Pancreas (tissue), 10 donors: ENCODE results near the gene KLC1. TPM values are rescaled to one million over a fixed set of nuclear protein-coding genes. Genes with fewer than 3 reads are reported as not detected.
A peak's percentile ranks its signal among the peaks of the same experiment; 100 is the strongest.

Experiments
- ATAC-seq, 4 donors: fragments of 200-7000 bp; cut with Tn5 transposase; one replicate each; pipeline versions ENCODE4 v1.8.0 to v1.9.1; 2020; ENCODE audit warnings: mild to moderate bottlenecking in 4 of 4, moderate library complexity in 4 of 4
- DNase-seq, 6 donors: peaks; one replicate each; pipeline ENCODE4 v3.0.0-alpha.2; 2020
- FAIRE-seq: peaks from 2 replicates; lab custom pipeline; 2012; peaks lifted over from hg19 to GRCh38; lab: Jason Lieb, UNC
- H3K27ac ChIP-seq, 4 donors: fragments of 200-600 bp; sonication (generic); 1 replicate in 3 of 4; 2 replicates in 1 of 4; pipeline versions ENCODE4 v1.5.0 to v1.8.0; 2020
- H3K27me3 ChIP-seq, 4 donors: fragments of 200-600 bp; one replicate each; pipeline ENCODE4 v1.8.0; 2021
- H3K36me3 ChIP-seq, 3 donors: fragments of 200-600 bp; sonication (generic) in 1 of 3; one replicate each; pipeline versions ENCODE4 v1.5.0 to v1.8.0; 2020 to 2021
- H3K4me1 ChIP-seq, 3 donors: fragments of 200-600 bp; one replicate each; pipeline ENCODE4 v1.8.0; 2021
- H3K4me3 ChIP-seq, 4 donors: fragments of 200-600 bp; sonication (generic) in 2 of 4; one replicate each; pipeline versions ENCODE4 v1.5.0 to v1.8.0; 2020 to 2021
- H3K9me3 ChIP-seq, 4 donors: fragments of 200-600 bp; one replicate each; pipeline ENCODE4 v1.8.0; 2021
- WGBS, 2 donors: extraction: QIAGEN DNeasy Blood & Tissue Kit; methylation state at CpG; one replicate each; pipeline ENCODE4 v1.1.7; 2013; 5-methylcytosine and 5-hydroxymethylcytosine counted together
- intact Hi-C, 3 donors: fragments of 100-400 bp; cut with DNase I; formaldehyde crosslinking; loops; one replicate each; pipeline versions ENCODE4 v1.11.1 to v1.14.2; 2022
- polyA plus RNA-seq, 2 donors: library from polyadenylated mRNA; stranded (reverse); fragments of 200-250 nt; gene quantifications; one replicate each; pipeline ENCODE4 v1.2.3, GENCODE V29; 2013
- total RNA-seq, 6 donors: library from RNA; stranded (reverse); fragmentation: NEBNext Ultra II Directional in 4 of 6; extraction: Animal tissue kit (Norgen Biotek cat#: 25700) in 4 of 6; gene quantifications; one replicate each; pipeline versions ENCODE4 v1.2.1 to v1.2.4, GENCODE V29; 2021 to 2023
- TF ChIP-seq, protein P1 (sequence below), 4 donors: fragments of 200-600 bp; sonication (generic) in 3 of 4; IDR thresholded peaks; one replicate each; pipeline versions ENCODE4 v1.5.0 to v1.8.0; 2021; ENCODE audit warnings: antibody characterized with exemption in 4 of 4
- donor health status: healthy with polysubstance abuse.
- donor health status: DM: no; HTN: no; CAD: no; lungs with moderate emphysema.
- donor health status: DM: no; HTN: no; CAD: no.
- donor health status: control.
- donor health status: control.
- donor health status: Bipolar disorder and iron deficiency.
- donor health status: DM: yes; HTN: yes; CAD: no.
- donor health status: DM: no; HTN: no; CAD: no.
- donor health status: DM: no; HTN: no; CAD: no.
- donor health status: DM: yes; HTN: yes; CAD: no.

Gene KLC1
- total and polyA plus RNA-seq, 8 donors = 36.1 to 91.0 (median 51.6) TPM

DNA sequence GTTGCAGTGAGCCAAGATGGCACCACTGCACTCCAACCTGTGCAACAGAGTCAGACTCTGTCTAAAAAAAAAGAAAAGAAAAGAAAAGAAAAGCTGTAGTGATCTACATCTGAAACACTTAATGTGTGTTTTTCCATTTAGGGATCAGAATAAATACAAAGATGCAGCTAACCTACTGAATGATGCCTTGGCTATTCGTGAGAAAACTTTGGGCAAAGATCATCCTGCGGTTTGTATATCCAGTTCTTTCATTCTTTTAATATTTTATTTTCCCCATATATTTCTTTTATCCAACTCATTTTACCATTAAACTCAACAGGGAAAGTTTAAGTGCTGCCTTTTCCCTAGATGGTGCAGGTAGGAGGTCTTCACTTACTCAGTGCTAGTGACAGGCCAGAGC, 40.4 kb downstream of the KLC1 start:
- Histone ChIP-seq H3K27me3 (no peaks in the 10 kb centered on the region), H3K4me1 (no peaks in the 10 kb centered on the region), H3K4me3 (no peak overlapping the region), H3K9me3 (no peaks in the 10 kb centered on the region), H3K27ac (no peak overlapping the region), H3K36me3 (peaks cover 5 to 55% (median 30%) of the 10 kb centered on the region in 3 donors)
- ATAC-seq = no peak
- TF ChIP-seq, protein P1, sequence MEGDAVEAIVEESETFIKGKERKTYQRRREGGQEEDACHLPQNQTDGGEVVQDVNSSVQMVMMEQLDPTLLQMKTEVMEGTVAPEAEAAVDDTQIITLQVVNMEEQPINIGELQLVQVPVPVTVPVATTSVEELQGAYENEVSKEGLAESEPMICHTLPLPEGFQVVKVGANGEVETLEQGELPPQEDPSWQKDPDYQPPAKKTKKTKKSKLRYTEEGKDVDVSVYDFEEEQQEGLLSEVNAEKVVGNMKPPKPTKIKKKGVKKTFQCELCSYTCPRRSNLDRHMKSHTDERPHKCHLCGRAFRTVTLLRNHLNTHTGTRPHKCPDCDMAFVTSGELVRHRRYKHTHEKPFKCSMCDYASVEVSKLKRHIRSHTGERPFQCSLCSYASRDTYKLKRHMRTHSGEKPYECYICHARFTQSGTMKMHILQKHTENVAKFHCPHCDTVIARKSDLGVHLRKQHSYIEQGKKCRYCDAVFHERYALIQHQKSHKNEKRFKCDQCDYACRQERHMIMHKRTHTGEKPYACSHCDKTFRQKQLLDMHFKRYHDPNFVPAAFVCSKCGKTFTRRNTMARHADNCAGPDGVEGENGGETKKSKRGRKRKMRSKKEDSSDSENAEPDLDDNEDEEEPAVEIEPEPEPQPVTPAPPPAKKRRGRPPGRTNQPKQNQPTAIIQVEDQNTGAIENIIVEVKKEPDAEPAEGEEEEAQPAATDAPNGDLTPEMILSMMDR (IDR thresholded peaks at IDR 0.05) = no peak
- DNase-seq = no peak
- 97 to 98% methylated on average over 2 of the region's 2 CpGs for WGBS, 2 donors
- FAIRE-seq = no peak
- intact Hi-C loops = no loop called here

DNA sequence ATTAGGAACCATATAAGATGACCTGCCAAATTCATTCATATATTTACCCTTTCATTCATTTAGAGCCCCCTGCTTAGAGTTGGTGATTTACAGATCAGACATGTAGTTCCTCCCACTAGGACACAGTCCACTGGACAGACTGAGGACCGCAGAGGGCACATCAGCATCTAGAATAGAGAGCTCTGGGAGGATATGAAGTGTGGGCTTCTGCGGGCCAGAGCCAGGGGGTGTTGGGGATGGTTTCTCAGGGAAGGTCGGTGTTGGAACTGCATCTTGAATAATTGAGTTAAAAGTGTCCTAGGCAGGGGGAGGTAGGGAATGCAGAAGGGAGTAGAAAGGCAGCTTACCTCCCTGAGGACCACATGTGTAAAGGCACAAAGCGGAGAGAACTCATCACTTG, 42.9 kb downstream of the KLC1 start:
- Histone ChIP-seq H3K27me3 (no peaks in the 10 kb centered on the region), H3K4me1 (no peaks in the 10 kb centered on the region), H3K4me3 (no peak overlapping the region), H3K27ac (no peak overlapping the region), H3K36me3 (peaks cover 5 to 80% (median 51%) of the 10 kb centered on the region in 3 donors), H3K9me3 (no peaks in the 10 kb centered on the region)
- no peak for FAIRE-seq
- TF ChIP-seq, protein P1 (IDR thresholded peaks at IDR 0.05) = no peak
- no peak for DNase-seq
- intact Hi-C loops = no loop called here
- 95 to 96% methylated on average over 4 of the region's 4 CpGs for WGBS, 2 donors
- no peak for ATAC-seq

DNA sequence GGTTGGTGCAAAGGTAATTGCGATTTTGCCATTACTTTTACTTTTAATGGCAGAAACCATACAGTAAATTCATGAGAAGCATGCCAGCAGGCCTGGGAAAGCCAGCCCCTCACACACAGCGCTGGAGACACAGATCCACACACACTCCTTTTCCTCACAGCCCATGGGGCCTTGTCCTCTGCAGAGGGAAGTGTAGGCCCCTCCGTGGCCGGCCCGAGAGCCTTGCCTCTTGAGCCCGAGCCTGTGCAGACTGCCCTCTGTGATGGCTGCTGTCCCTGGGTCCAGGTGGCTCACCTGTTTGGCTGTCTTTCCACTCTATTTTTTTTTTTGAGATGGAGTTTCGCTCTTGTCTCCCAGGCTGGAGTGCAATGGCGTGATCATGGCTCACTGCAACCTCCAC, 46.9 kb downstream of the KLC1 start:
- no peaks in the 10 kb centered on the region for H3K4me1 ChIP-seq
- no peaks in the 10 kb centered on the region for H3K9me3 ChIP-seq
- H3K36me3 ChIP-seq = peaks cover 5 to 98% (median 57%) of the 10 kb centered on the region in 3 donors
- no peak overlapping the region for H3K27ac ChIP-seq
- TF ChIP-seq, protein P1 (IDR thresholded peaks at IDR 0.05) = no peak
- FAIRE-seq (no peak), DNase-seq (no peak), ATAC-seq (no peak)
- WGBS, 2 donors = 93 to 96% methylated on average over 8 of the region's 8 CpGs
- no peak overlapping the region for H3K4me3 ChIP-seq
- intact Hi-C loops = no loop called here
- no peaks in the 10 kb centered on the region for H3K27me3 ChIP-seq

DNA sequence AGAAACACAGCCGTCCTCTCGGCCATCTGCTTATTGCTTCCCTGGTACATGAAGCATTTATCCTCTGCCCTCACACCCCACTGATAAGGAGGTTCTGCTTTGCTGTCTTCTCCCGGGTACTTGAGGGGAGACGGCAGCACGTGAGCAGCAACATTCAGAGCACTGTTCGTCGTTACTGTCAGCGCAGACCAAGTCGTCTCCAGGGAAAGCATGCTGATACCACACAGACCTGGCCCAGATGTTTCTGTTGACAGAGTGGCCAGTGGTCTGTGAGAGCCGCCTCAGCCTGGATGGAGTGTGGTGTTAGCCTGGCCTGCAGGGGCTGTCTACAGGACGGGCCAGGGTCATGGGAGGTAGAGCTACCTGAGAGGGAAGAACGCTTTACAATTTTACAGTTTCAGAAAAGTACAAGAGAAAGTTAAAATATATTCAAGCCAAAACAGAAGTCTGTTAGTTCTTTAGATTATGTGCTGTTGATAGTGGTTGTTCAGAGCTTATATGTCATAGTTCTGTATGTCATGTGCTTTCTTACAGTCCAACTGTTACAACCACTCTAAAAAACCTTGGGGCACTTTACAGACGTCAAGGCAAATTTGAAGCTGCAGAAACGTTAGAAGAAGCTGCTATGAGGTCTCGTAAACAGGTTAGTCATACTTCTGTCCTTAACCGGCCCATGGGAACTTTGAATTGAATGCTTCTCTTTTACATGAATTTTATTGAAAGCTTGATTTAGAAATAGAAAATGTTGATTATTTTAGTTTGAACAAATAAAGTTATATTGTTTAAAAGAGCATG, 48.1 kb downstream of the KLC1 start:
- Histone ChIP-seq H3K27ac (no peak overlapping the region), H3K9me3 (no peaks in the 10 kb centered on the region), H3K4me1 (no peaks in the 10 kb centered on the region), H3K27me3 (no peaks in the 10 kb centered on the region), H3K36me3 (peaks cover 5 to 98% (median 55%) of the 10 kb centered on the region in 3 donors), H3K4me3 (no peak overlapping the region)
- peak in 2 of 4 donors; percentile 43 to 47 for ATAC-seq
- no peak for DNase-seq
- FAIRE-seq = no peak
- intact Hi-C loops = no loop called here
- 80 to 84% methylated on average over 16 of the region's 16 CpGs for WGBS, 2 donors
- TF ChIP-seq, protein P1 (IDR thresholded peaks at IDR 0.05) = no peak

DNA sequence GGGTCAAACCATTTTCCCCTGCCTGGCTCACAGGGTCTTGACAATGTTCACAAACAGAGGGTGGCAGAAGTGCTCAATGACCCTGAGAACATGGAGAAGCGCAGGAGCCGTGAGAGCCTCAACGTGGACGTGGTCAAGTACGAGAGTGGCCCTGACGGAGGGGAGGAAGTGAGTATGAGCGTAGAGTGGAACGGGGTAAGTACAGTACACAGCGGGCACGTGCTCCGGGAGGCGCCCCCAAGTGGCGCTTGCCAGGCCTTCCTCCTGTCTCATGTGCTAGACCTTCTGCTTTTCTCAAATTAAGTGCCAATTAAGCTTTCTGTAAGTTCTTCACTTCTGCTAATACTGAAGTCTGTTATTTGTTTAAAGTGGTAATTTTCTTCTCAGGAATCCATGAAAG, 50.3 kb downstream of the KLC1 start:
- peak in 3 of 4 donors; percentile 67 to 84 (median 81) for ATAC-seq

More for the DNA sequence above, 50.3 kb downstream of the KLC1 start:
- intact Hi-C loops = no loop called here
- Histone ChIP-seq H3K36me3 (peaks cover 0 to 89% (median 43%) of the 10 kb centered on the region in 3 donors), H3K9me3 (no peaks in the 10 kb centered on the region), H3K27ac (no peak overlapping the region), H3K4me3 (no peak overlapping the region), H3K4me1 (no peaks in the 10 kb centered on the region), H3K27me3 (no peaks in the 10 kb centered on the region)
- 68 to 70% methylated on average over 13 of the region's 13 CpGs for WGBS, 2 donors
- DNase-seq (no peak), FAIRE-seq (no peak)
- TF ChIP-seq, protein P1 (IDR thresholded peaks at IDR 0.05) = no peak
